VCaP (cell line): ENCODE data around the gene DMBX1.

ENCODE experiments used
- H3K27ac ChIP-seq: fragments of 450-650 bp; 2 replicates; pipeline ENCODE4 v1.5.1; 2017
- CTCF ChIP-seq: fragments of 450-650 bp; conservative IDR thresholded peaks from 2 replicates; pipeline ENCODE4 v1.5.1; 2017; ENCODE audit warnings: mild to moderate bottlenecking, moderate library complexity

Gene DMBX1

GRCh38 chr1:46535063-46535462, 45.4 kb downstream of the DMBX1 start:
- no peak overlapping the region for H3K27ac ChIP-seq
- peak; percentile 69 for TF ChIP-seq CTCF

GRCh38 chr1:46536527-46536926, 46.9 kb downstream of the DMBX1 start:
- no peak for TF ChIP-seq CTCF

GRCh38 chr1:46537651-46538050, 48.0 kb downstream of the DMBX1 start:
- TF ChIP-seq CTCF: no peak

More at GRCh38 chr1:46536527-46536926, 46.9 kb downstream of the DMBX1 start:
- no peak overlapping the region for H3K27ac ChIP-seq

GRCh38 chr1:46538147-46538546, 48.5 kb downstream of the DMBX1 start:
- no peak for TF ChIP-seq CTCF
- H3K27ac ChIP-seq: no peak overlapping the region

More at GRCh38 chr1:46537651-46538050, 48.0 kb downstream of the DMBX1 start:
- no peak overlapping the region for H3K27ac ChIP-seq
